HG02678 (cell line): ENCODE results near the gene TANGO6.
"Not testable (repeated sequence)": the region's sequence is repeated elsewhere in the genome, so short reads cannot be mapped to it uniquely, and the experiment has no call there.

Experiments
- ATAC-seq: cut with Tn5 transposase; IDR thresholded peaks from one replicate; pipeline ENCODE4 v1.9.1; 2021; ENCODE audit warnings: mild to moderate bottlenecking, moderate library complexity; ENCODE audit not compliant: unreplicated experiment

The TANGO6 gene

GRCh38 chr16:68960910-68961309 is 117.6 kb downstream of the TANGO6 start:
- no peak for ATAC-seq

GRCh38 chr16:68961778-68962402 is 118.6 kb downstream of the TANGO6 start:
- ATAC-seq = no peak

GRCh38 chr16:68969338-68969737 is 126.0 kb downstream of the TANGO6 start:
- no peak for ATAC-seq

- ATAC-seq = no peak
Measured at GRCh38 chr16:68972013-68972412, 128.7 kb downstream of the TANGO6 start.

- ATAC-seq = no peak
Measured at GRCh38 chr16:68972720-68973119, 129.4 kb downstream of the TANGO6 start.

- ATAC-seq = no peak
Measured at GRCh38 chr16:68973611-68974120, 130.3 kb downstream of the TANGO6 start.

- ATAC-seq = no peak
Measured at GRCh38 chr16:68978303-68978954, 135.1 kb downstream of the TANGO6 start.

- no peak for ATAC-seq
Measured at GRCh38 chr16:68980695-68981315, 137.5 kb downstream of the TANGO6 start.

- no peak for ATAC-seq
Measured at GRCh38 chr16:68981971-68982370, 138.6 kb downstream of the TANGO6 start.

GRCh38 chr16:68984467-68984866 is 141.1 kb downstream of the TANGO6 start:
- ATAC-seq = no peak

GRCh38 chr16:68985268-68985667 is 141.9 kb downstream of the TANGO6 start:
- no peak for ATAC-seq

GRCh38 chr16:68985855-68986254 is 142.5 kb downstream of the TANGO6 start:
- ATAC-seq = no peak

- ATAC-seq = no peak
Measured at GRCh38 chr16:68987734-68988457, 144.6 kb downstream of the TANGO6 start.

GRCh38 chr16:68990172-68990845 is 147.0 kb downstream of the TANGO6 start:
- ATAC-seq = not testable (repeated sequence)

GRCh38 chr16:68991075-68991474 is 147.7 kb downstream of the TANGO6 start:
- ATAC-seq = no peak

GRCh38 chr16:68992521-68992920 is 149.2 kb downstream of the TANGO6 start:
- no peak for ATAC-seq

- no peak for ATAC-seq
Measured at GRCh38 chr16:68993456-68993855, 150.1 kb downstream of the TANGO6 start.

- ATAC-seq = no peak
Measured at GRCh38 chr16:68993885-68994284, 150.6 kb downstream of the TANGO6 start.

GRCh38 chr16:68994324-68994723 is 151.0 kb downstream of the TANGO6 start:
- no peak for ATAC-seq

- no peak for ATAC-seq
Measured at GRCh38 chr16:68995011-68995504, 151.7 kb downstream of the TANGO6 start.

- no peak for ATAC-seq
Measured at GRCh38 chr16:68997564-68997963, 154.2 kb downstream of the TANGO6 start.
